CD4-positive, alpha-beta T cell treated with Interleukin-17A for 4 hours (primary cell): ENCODE measurements around the gene IFNA5.

Experiments used
- DNase-seq: peaks from one replicate; pipeline ENCODE4 v3.0.0-alpha.2; 2020; ENCODE audit warnings: mixed read lengths

The IFNA5 gene

DNA sequence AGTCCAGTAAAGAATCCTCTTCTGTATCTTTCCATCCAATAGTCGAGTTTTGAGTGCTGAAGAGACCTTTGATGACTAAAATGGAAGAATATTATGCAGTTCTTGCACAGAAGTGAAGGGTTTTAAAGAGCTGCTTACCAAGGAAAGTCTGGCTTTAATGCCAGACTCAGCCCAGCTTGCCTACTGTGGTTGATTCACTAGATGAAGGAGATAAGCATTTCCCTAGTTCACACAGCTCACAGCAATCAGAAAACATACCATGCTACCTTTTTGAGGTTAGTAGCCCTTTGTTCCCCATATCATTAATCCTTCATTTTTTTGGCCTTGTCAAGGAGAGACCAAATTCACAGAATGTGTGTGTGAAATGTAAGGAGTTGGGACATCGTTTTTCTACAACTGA lies 15.3 kb downstream of the IFNA5 start:
- no peak for DNase-seq

DNA sequence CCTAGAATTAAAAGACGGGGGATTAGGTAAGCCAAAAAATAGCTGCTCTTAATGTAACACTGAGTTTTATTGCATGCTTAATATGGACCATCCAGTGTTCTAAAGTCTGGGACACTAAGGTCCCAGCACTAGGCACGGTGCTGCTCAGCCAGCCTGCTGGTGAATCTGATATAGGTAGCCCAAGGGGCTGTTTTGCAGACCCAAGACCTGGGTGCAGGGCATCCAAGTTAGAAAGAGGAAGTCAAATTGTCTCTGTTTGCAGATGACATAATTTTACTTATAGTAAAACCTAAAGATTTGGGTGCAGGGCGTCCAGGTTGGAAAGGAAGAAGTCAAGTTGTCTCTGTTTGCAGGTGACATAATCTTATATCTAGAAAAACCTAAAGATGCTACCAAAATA lies 17.8 kb downstream of the IFNA5 start:
- DNase-seq, result no peak

DNA sequence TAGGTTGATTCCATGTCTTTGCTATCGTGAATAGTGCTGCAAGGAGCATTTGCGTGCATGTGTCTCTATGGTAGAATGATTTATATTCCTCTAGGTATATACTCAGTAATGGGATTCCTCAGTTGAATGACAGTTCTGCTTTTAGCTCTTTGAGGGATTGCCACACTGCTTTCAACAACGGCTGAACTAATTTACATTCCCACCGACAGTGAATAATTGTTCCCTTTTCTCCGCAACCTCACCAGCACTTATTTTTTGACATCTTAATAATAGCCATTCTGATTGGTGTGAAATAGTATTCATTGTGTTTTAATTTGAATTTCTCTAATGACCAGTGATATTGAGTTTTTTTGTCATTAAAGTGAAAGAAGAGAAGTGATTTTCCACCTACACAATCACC lies 18.5 kb downstream of the IFNA5 start:
- DNase-seq, result no peak

DNA sequence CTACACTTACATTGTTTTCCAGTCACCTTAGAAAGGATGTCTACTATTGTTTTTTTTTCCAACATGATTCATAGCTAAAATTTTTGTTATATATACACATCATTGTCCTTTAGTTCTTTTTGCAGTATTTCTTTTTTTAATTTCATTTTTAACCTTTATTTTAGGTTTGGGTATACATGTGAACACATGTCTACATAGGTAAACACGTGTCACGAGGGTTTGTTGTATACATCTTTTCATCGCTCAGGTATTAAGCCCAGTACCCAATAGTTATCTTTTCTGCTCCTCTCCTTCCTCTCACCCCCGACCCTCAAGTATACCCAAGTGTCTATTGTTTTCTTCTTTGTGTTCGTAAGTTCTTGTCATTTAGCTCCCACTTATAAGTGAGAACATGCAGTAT lies 19.0 kb downstream of the IFNA5 start:
- no peak for DNase-seq

DNA sequence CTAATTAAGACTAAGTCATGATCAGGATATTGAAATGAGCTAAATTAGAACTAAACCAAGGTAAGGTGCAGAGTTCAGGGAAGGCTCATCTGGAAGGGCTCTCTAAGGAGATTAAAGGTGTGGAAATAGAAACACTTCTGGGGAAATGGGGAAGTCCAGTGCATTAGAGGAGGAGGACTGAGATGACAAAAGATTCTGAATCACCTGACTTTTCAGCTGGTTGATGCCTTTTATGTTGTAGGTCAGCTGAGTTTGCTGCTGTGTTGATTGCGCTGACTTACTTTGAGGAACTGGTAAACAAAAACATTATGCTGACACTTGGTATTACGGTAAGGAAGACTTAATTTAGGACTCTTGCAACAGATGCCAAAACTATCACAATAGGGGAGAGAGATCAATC lies 23.8 kb downstream of the IFNA5 start:
- DNase-seq, result no peak

DNA sequence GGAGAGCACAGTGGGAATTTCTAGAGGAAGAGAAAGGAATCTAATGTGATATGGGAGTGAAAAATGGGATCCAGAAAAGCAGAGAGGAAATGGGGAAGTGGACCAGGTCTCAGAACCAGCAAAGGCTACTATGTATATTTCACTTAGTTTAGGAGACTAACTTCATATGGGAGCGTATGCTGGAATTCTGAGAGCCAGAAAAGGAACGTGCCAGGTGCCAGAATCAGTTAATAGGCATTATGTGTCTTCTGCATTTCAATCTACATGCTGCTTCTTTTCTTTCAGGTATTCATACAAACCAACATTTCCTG lies 36.8 kb downstream of the IFNA5 start:
- no peak for DNase-seq

DNA sequence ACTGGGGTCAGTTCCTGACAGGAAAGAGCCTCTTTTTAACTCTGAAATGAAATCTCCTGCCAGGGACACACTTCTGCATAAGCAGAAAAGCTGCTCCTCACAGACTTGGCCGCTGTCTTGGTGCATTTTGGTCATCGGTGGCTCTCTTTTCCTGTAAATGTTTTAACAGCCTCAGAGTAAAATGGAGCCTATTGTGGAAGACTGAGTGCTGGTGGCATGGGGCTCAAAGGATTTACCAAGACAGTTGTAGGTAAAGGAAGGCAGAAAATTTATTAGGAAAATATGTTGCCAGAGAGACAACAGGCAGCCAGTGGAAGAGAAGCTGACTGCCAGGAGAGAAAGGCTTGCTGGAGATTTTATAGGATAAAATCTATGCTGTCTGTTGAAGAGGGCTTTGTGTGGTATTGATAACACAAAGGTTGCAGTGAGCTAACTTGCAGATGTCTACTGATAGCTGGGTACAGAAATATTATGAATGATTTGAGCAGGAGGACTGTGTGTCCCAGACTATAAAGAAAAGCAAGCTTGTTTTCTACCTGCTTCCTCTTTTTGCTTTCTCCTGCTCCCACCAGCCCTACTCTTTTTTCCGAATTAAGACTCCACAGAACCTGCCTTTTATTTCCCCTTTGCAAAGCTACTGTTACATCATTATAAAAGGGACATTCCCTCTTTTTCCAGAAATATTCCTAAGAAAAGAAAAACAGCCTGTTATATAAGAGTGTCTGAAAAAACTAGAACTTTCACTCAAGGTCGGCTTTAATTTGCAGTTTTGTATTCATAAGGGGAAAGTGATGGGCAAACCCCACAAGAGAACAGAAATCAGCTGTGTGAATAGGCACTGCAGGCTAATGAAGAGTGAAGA lies 37.4 kb downstream of the IFNA5 start:
- DNase-seq, result no peak

DNA sequence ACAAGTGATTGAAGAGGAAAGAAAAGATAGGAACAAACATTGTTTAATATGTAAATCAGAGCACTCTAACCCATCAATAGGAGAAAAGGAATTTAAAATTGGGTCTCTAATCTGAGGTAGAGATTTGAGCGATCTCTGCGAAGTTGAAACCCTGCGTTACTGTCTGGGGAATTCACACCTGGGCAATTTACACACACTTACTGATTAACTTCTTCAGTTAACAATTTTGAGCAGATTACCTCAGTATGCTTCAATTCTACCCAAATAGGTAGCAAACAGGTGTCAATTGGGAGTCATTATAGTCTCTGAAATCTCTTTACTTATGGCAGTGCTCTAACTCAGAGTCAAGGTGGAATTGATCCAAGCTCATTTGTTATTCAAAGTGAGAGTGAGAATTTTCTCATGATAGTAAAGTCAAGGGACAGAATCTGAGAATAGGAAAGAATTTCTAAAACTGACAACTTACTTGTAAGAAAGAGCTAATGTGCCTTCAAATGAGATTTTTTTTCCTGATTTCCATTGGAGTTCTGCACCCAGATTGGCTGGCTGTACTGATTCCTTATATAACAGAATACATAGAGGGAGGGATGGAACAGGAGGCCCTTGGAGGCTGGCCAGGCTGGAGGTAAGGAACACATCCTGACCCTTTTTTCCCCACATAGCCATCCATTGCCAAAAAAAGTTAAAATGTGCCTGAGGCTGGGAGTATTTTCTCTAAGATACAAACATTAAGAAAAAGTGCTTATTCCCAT lies 38.2 kb downstream of the IFNA5 start:
- DNase-seq, result no peak

DNA sequence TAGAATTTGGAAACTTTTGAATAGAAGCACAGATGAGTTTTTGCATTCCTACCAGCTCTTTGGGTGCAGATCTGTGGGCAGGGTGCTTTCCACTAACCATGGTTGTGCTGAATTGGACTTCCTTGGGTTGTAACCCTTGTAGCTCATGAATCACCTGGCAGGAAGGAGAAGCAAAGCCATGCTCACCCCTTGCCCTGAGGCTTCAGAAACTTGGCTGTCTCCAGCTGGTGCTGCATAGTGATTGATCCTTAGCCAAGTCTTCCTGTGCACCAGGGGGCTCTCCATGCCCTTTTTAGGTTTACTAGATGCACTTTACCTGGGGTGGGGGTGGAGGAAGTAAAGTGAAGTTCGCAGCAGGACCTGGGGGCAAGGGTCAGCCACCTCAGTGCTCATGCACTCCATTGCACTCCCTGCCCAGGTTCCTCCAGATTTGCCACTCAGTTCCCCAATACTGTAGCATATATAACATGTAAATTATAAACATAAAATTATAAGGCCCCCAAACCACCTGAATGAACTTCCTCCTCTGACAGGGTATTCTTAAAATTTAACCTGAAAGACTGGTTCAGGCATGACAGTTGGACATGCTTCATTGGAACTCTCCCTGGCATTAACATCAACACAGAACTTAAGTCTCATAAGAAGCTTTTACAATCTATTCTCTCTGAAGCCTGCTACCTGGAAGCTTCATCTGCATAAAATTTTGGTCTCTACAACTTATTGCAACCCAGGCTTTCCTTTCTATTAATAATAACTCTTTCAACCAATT lies 39.5 kb downstream of the IFNA5 start:
- DNase-seq, result no peak

DNA sequence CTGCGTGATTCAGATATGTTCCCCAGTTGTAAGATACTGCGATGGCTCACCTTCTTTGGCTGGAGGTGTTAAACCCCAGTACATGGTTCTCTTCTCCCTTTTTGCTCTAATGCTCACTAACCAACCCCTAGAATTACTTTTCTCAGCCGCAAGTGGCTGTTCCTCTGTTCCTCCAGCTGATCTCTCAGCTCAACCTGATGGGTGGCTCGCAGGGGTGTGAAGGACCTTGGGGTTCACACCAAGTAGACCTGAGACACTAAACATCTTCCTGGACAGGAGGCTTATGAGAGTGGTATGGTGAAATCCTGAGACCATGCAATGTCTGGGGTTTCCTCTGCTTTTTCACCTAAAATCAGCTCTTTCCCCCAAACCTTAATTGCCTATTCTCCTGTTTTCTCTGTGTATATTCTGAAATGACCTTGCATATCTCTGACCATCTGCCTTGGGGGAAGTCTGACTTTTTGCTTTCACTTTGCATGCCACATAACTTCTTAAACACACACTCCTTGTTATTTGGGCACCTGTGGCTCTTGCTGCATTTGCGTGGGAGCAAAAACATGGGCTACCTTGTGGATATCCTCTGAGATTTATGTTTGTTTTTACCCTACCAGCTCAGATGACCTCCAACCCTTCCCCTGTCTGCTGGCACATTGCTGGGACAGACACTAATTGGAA lies 49.4 kb downstream of the IFNA5 start:
- DNase-seq, result no peak
